ENCODE measurements around the gene CYBRD1.

DNA sequence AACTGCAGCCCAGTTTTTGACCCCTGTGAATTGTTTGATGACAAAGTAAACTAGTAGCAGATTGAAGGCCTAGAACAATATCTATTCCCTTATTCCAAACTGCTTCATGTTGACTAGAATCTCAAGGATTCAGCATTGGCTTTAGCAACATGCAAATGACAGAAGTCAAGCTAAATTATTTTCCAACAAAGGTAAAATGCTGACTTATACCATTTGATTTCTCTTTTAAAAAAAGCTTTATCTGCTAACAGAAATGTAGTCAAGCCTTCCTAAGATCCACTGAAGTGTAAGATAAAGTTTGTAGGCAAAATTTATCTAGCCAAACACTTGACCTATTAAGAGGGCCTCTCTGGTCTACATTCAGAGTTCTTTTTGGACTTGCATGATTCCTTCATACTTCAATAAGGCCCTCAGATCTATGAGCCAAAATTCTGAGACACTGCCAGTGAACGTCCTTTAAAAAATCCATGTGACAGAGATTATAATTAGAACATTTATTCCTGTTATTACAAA is 9.5 kb upstream of the CYBRD1 start:
- TF ChIP-seq CTCF (IDR thresholded peaks at IDR 0.05): no peak
- TF ChIP-seq POLR2A (IDR thresholded peaks at IDR 0.05): no peak

Data from esophagus squamous epithelium (tissue), 4 donors.